GM12891 (cell line): Measurements from ENCODE around the gene SPON1.
"Not testable (repeated sequence)": the region's sequence is repeated elsewhere in the genome, so short reads cannot be mapped to it uniquely, and the experiment has no call there.

ENCODE experiments used
- POLR2A ChIP-seq: IDR thresholded peaks from 2 replicates; pipeline ENCODE4 v1.6.1; 2011; ENCODE audit warnings: low read depth, low read length, control low read depth
- TAF1 ChIP-seq: IDR thresholded peaks from 2 replicates; pipeline ENCODE4 v1.6.1; 2011; ENCODE audit warnings: low read depth, low read length, control low read depth

- not testable (repeated sequence) for TF ChIP-seq POLR2A, TAF1
Measured at GRCh38 chr11:14090631-14091030, 128.1 kb downstream of the SPON1 start.
